GM23248 (cell line): ENCODE data around the gene SELENOI.

Experiments
- EZH2 ChIP-seq: fragments of 200-600 bp; sonication (generic); IDR thresholded peaks from 2 replicates; pipeline ENCODE4 v1.6.1; 2018; ENCODE audit warnings: antibody characterized with exemption, mild to moderate bottlenecking; ENCODE audit not compliant: insufficient read depth, poor library complexity, severe bottlenecking
- EZH2phosphoT487 ChIP-seq: fragments of 200-600 bp; sonication (generic); IDR thresholded peaks from 2 replicates; pipeline ENCODE4 v1.6.1; 2018; ENCODE audit warnings: antibody characterized with exemption, moderate library complexity, mild to moderate bottlenecking, low read depth; ENCODE audit not compliant: insufficient read depth

- TF ChIP-seq EZH2 (no peak), EZH2phosphoT487 (no peak)
Measured at GRCh38 chr2:26376799-26377198, 30.9 kb downstream of the SELENOI start.
